Ovary (tissue), 9 donors: ENCODE results near the gene DPEP3. TPM values are rescaled to one million over a fixed set of nuclear protein-coding genes. Genes with fewer than 3 reads are reported as not detected.
A peak's percentile ranks its signal among the peaks of the same experiment; 100 is the strongest.

ENCODE experiments used
- DNase-seq, 5 donors: peaks; one replicate each; pipeline ENCODE4 v3.0.0-alpha.2; 2019 to 2020
- H3K27ac ChIP-seq, 2 donors: fragments of 200-600 bp; one replicate each; pipeline versions ENCODE4 v1.5.1 to v1.8.0; 2019 to 2022
- H3K27me3 ChIP-seq: fragments of 200-600 bp; one replicate; pipeline ENCODE4 v1.8.0; 2022
- H3K36me3 ChIP-seq: fragments of 200-600 bp; sonication (generic); one replicate; pipeline ENCODE4 v1.5.1; 2019
- H3K4me1 ChIP-seq: one replicate; pipeline ENCODE4 v1.8.1; 2013; ENCODE audit warnings: mild to moderate bottlenecking, moderate library complexity; ENCODE audit not compliant: insufficient read depth
- H3K4me3 ChIP-seq: fragments of 200-600 bp; sonication (generic); one replicate; pipeline ENCODE4 v1.5.1; 2017
- H3K9me3 ChIP-seq, 2 donors: fragments of 200-600 bp in 1 of 2; sonication (generic) in 1 of 2; one replicate each; pipeline versions ENCODE4 v1.5.1 to v1.8.1; 2013 to 2019; ENCODE audit warnings: mild to moderate bottlenecking in 1 of 2, moderate library complexity in 1 of 2
- EP300 ChIP-seq: sonication (generic); formaldehyde crosslinking; IDR thresholded peaks from one replicate; pipeline ENCODE4 v1.6.1; 2017; ENCODE audit warnings: antibody characterized with exemption
- POLR2A ChIP-seq: fragments of 450-650 bp; IDR thresholded peaks from one replicate; pipeline ENCODE4 v1.6.1; 2017; ENCODE audit warnings: antibody characterized with exemption, mild to moderate bottlenecking, moderate library complexity
- WGBS, 3 donors: extraction: QIAGEN DNeasy Blood & Tissue Kit in 1 of 3; methylation state at CpG; one replicate each; pipeline versions ENCODE4 v1.1.5 to v1.1.7; 2013 to 2017; 5-methylcytosine and 5-hydroxymethylcytosine counted together
- intact Hi-C, 4 donors: fragments of 100-400 bp; cut with DNase I; formaldehyde crosslinking; loops; one replicate each; pipeline versions ENCODE4 v1.11.0 to v1.15.1; 2022 to 2023
- polyA plus RNA-seq, 2 donors: library from polyadenylated mRNA; stranded (reverse); fragments of 200-250 nt in 1 of 2; fragments of 350-450 nt in 1 of 2; fragmentation: Illumina TruSeq in 1 of 2; extraction: RNeasy Lipid Tissue Mini Kit (QIAGEN cat#74804) in 1 of 2; gene quantifications; one replicate each; pipeline ENCODE4 v1.2.3, GENCODE V29; 2013 to 2014
- total RNA-seq, 7 donors: library from RNA; depleted of rRNA in 2 of 7; stranded (reverse); fragments of >200 nt in 2 of 7; fragmentation: NEBNext Ultra II Directional in 3 of 7; extraction: Animal tissue kit (Norgen Biotek cat#: 25700) in 3 of 7; gene quantifications; one replicate each; pipeline versions ENCODE4 v1.1.0 to v1.2.4, GENCODE V29; 2016 to 2023
- TF ChIP-seq, protein P1 (sequence below), 3 donors: fragments of 450-650 bp in 2 of 3; fragments of 200-600 bp in 1 of 3; IDR thresholded peaks; one replicate each; pipeline versions ENCODE4 v1.5.1 to v1.8.0; 2016 to 2022; ENCODE audit warnings: antibody characterized with exemption in 3 of 3, mild to moderate bottlenecking in 1 of 3
- donor health status: DM: no; HTN: no; CAD: no; lungs with moderate emphysema.
- donor health status: DM: no; HTN: no; CAD: no.
- donor health status: Bipolar disorder and iron deficiency.
- donor health status: DM: yes; HTN: yes; CAD: no.
- donor health status: DM: no; HTN: no; CAD: no.
- donor health status: DM: yes; HTN: yes; CAD: no.

Gene DPEP3
- total and polyA plus RNA-seq, 9 donors = 0.05 to 0.23 TPM; not detected in 7

DNA sequence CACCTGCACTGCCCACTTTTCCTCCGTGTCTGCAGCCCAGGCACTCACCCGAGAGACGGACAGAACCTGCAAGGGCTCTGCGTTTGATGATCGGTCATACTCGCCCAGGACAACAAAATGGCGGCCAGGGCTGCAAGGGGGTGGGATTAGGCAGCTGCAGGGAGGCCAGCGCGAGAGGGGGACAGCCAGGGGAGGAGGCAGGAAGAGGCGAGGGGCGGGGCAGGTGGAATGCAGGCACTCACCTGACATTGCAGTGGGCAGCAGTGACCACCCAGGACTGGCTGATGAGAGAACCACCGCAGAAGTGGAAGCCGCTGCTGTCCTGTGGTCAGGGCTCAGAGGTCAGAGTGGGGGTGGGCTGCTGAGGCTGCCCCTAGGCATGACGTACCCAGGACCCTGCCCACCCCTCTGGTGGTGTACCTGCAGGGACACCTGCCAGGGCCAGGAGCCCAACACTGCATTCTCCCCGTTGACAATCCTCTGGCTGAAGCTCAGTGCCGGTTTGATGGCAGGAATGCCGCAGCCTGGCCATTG, 49.6 kb downstream of the DPEP3 start:
- Histone ChIP-seq H3K36me3 (no peaks in the 10 kb centered on the region), H3K27me3 (no peaks in the 10 kb centered on the region), H3K4me3 (no peak overlapping the region), H3K27ac (peak overlapping the region in 1 of 2 donors; percentile 40), H3K9me3 (no peaks in the 10 kb centered on the region), H3K4me1 (peaks cover 7% of the 10 kb centered on the region)
- intact Hi-C loops = loop anchor here in 2 of 4 donors (5.0 to 10.0 kb wide), 2 partner anchors 253 to 266 kb away; partner anchors contain the start of genes ACD (in 1 of the 2), C16orf86 (in 1 of the 2), ENKD1 (in 1 of the 2) and PARD6A (in 1 of the 2)
- WGBS, 3 donors = 85 to 92% (median 88%) methylated on average over 17 of the region's 17 CpGs
- peak in 1 of 5 donors; percentile 27 for DNase-seq
- TF ChIP-seq EP300 = no peak

DNA sequence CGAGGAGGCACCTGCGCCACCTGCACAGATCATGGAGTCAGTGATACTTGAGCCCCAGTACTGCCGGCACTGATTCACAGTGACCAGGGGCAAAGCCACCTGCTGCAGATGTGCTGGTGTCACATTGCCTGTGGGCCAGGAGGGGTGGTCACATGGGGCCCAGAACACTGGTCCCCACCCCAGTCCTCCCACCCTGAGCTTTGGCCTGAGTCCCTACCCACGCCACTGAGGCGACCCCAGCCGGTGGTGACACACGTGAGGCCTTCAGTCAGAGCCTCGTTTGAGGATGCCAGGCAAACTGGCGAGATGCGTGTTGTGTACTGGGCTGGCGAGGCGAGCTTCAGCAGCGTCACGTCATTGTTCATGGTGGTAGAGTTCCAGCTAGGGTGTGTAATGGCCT, 50.1 kb downstream of the DPEP3 start:
- intact Hi-C loops = loop anchor here in 2 of 4 donors (5.0 to 10.0 kb wide), 2 partner anchors 253 to 265 kb away; partner anchors contain the start of genes ACD (in 1 of the 2), C16orf86 (in 1 of the 2), ENKD1 (in 1 of the 2) and PARD6A (in 1 of the 2)
- TF ChIP-seq POLR2A (no peak), EP300 (no peak)
- TF ChIP-seq, protein P1, sequence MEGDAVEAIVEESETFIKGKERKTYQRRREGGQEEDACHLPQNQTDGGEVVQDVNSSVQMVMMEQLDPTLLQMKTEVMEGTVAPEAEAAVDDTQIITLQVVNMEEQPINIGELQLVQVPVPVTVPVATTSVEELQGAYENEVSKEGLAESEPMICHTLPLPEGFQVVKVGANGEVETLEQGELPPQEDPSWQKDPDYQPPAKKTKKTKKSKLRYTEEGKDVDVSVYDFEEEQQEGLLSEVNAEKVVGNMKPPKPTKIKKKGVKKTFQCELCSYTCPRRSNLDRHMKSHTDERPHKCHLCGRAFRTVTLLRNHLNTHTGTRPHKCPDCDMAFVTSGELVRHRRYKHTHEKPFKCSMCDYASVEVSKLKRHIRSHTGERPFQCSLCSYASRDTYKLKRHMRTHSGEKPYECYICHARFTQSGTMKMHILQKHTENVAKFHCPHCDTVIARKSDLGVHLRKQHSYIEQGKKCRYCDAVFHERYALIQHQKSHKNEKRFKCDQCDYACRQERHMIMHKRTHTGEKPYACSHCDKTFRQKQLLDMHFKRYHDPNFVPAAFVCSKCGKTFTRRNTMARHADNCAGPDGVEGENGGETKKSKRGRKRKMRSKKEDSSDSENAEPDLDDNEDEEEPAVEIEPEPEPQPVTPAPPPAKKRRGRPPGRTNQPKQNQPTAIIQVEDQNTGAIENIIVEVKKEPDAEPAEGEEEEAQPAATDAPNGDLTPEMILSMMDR (IDR thresholded peaks at IDR 0.05) = no peak
- Histone ChIP-seq H3K36me3 (no peaks in the 10 kb centered on the region), H3K27me3 (no peaks in the 10 kb centered on the region), H3K27ac (no peak overlapping the region), H3K4me1 (peaks cover 9% of the 10 kb centered on the region), H3K4me3 (no peak overlapping the region), H3K9me3 (no peaks in the 10 kb centered on the region)
- DNase-seq = peak in 1 of 5 donors; percentile 9
- WGBS, 3 donors = 90 to 96% (median 91%) methylated on average over 9 to 14 of the region's 14 CpGs

DNA sequence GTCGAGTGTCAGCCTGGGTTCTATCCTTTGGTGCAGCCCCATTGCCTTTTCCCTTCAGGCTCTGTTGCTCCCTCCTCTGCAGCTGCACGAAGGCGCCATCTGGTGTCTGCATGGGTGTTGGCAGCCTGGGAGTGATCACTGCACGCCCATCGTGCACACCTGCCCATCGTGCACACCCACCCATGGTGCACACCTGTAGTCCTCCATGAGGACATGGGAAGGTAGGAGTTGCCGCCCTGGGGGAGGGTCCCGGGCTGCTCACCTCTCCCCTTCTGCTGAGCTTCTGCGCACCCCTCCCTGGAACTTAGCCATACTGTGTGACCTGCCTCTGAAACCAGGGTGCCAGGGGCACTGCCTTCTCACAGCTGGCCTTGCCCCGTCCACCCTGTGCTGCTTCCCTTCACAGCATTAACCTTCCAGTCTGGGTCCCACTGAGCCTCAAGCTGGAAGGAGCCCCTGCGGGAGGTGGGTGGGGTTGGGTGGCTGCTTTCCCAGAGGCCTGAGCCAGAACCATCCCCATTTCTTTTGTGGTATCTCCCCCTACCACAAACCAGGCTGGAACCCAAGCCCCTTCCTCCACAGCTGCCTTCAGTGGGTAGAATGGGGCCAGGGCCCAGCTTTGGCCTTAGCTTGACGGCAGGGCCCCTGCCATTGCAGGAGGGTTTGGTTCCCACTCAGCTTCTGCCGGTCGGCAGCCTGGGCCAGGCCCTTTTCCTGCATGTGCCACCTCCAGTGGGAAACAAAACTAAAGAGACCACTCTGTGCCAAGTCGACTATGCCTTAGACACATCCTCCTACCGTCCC, 51.5 kb downstream of the DPEP3 start:
- no peak overlapping the region for H3K27ac ChIP-seq
- no peaks in the 10 kb centered on the region for H3K27me3 ChIP-seq
- peak; percentile 60 to 80 (median 75) for DNase-seq
- peaks cover 7% of the 10 kb centered on the region for H3K4me1 ChIP-seq
- 48 to 53% (median 49%) methylated on average over 16 of the region's 16 CpGs for WGBS, 3 donors
- H3K9me3 ChIP-seq = no peaks in the 10 kb centered on the region
- no peak overlapping the region for H3K4me3 ChIP-seq
- intact Hi-C loops = loop anchor here in 3 of 4 donors (5.0 kb wide), 3 partner anchors 46 to 406 kb away; partner anchors contain the start of gene NRN1L (in 3 of the 3)
- TF ChIP-seq EP300 = no peak
- TF ChIP-seq, protein P1 (IDR thresholded peaks at IDR 0.05) = peak; percentile 64 to 74 (median 70)
- no peak for TF ChIP-seq POLR2A
- H3K36me3 ChIP-seq = no peaks in the 10 kb centered on the region

DNA sequence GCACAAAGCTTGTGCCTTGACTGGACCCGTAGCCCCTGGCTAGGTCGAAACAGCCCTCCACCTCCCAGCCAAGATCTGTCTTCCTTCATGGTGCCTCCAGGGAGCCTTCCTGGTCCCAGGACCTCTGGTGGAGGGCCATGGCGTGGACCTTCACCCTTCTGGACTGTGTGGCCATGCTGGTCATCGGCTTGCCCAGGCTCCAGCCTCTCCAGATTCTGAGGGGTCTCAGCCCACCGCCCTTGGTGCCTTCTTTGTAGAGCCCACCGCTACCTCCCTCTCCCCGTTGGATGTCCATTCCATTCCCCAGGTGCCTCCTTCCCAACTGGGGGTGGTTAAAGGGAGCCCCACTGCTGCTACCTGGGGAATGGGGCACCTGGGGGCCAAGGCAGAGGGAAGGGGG, 52.2 kb downstream of the DPEP3 start:
- H3K36me3 ChIP-seq = no peaks in the 10 kb centered on the region
- TF ChIP-seq, protein P1 (IDR thresholded peaks at IDR 0.05) = no peak
- no peak for TF ChIP-seq POLR2A
- TF ChIP-seq EP300 = no peak
- no peak overlapping the region for H3K27ac ChIP-seq
- intact Hi-C loops = loop anchor here in 3 of 4 donors (5.0 kb wide), 3 partner anchors 46 to 406 kb away; partner anchors contain the start of gene NRN1L (in 3 of the 3)
- H3K4me3 ChIP-seq = no peak overlapping the region
- no peak for DNase-seq
- no peaks in the 10 kb centered on the region for H3K27me3 ChIP-seq
- H3K9me3 ChIP-seq = no peaks in the 10 kb centered on the region
- 73 to 81% (median 78%) methylated on average over 7 of the region's 7 CpGs for WGBS, 3 donors
- peaks cover 7% of the 10 kb centered on the region for H3K4me1 ChIP-seq
